ENCODE data around the gene RBMS3. TPM values are rescaled to one million over a fixed set of nuclear protein-coding genes. Genes with fewer than 3 reads are reported as not detected.

The RBMS3 gene
- total RNA-seq, 1 experiment from 2014 or later: 0.42 TPM

GRCh38 chr3:29346828-29347227, 66.0 kb downstream of the RBMS3 start:
- no peak overlapping the region for H3K27ac ChIP-seq (ENCODE audit: low read depth, low read length)
- DNase-seq (ENCODE audit: low read depth, low spot score) (no peak), ATAC-seq (no peak)
- H3K9me3 ChIP-seq (ENCODE audit: control insufficient read depth in 1 of 2, insufficient read depth in 1 of 2, low read depth in 1 of 2, low read length in 2 of 2): no peaks in the 10 kb centered on the region
- no peaks in the 10 kb centered on the region for H3K79me2 ChIP-seq (ENCODE audit: insufficient read depth, low read length)
- no peaks in the 10 kb centered on the region for H3K27me3 ChIP-seq (ENCODE audit: insufficient read depth, low read length)
- ChIA-PET CTCF (no interaction called here), RAD21 (ENCODE audit: low non-redundant PET in 1 of 2, low total read pairs in 2 of 2, uncharacterized antibody in 2 of 2, unreplicated experiment in 2 of 2) (no interaction called here), POLR2A (no interaction called here)
- no peaks in the 10 kb centered on the region for H4K20me1 ChIP-seq (ENCODE audit: insufficient read depth)
- no peak for TF ChIP-seq REST (IDR thresholded peaks at IDR 0.05; ENCODE audit: low read depth)
- TF ChIP-seq TCF7L2 (IDR thresholded peaks at IDR 0.05; ENCODE audit: borderline replicate concordance, extremely low read depth, insufficient read depth, insufficient read length): no peak
- TF ChIP-seq RAD21 (IDR thresholded peaks at IDR 0.05; ENCODE audit: low read depth): no peak
- no peak for TF ChIP-seq EZH2 (IDR thresholded peaks at IDR 0.05)
- no peak for TF ChIP-seq POLR2A (IDR thresholded peaks at IDR 0.05; ENCODE audit: borderline replicate concordance, extremely low read depth, insufficient read depth, insufficient read length)
- TF ChIP-seq, protein P1, sequence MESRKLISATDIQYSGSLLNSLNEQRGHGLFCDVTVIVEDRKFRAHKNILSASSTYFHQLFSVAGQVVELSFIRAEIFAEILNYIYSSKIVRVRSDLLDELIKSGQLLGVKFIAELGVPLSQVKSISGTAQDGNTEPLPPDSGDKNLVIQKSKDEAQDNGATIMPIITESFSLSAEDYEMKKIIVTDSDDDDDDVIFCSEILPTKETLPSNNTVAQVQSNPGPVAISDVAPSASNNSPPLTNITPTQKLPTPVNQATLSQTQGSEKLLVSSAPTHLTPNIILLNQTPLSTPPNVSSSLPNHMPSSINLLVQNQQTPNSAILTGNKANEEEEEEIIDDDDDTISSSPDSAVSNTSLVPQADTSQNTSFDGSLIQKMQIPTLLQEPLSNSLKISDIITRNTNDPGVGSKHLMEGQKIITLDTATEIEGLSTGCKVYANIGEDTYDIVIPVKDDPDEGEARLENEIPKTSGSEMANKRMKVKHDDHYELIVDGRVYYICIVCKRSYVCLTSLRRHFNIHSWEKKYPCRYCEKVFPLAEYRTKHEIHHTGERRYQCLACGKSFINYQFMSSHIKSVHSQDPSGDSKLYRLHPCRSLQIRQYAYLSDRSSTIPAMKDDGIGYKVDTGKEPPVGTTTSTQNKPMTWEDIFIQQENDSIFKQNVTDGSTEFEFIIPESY (IDR thresholded peaks at IDR 0.05; ENCODE audit: extremely low read depth, insufficient replicate concordance, low read length): no peak
- no peak for TF ChIP-seq JUND (IDR thresholded peaks at IDR 0.05)
- H3K4me2 ChIP-seq (ENCODE audit: low read length): no peak overlapping the region
- no peaks in the 10 kb centered on the region for H3K4me1 ChIP-seq (ENCODE audit: control insufficient read depth in 1 of 2, insufficient read depth in 2 of 2, low read length in 2 of 2)
- H3K9ac ChIP-seq (ENCODE audit: low read length): no peak overlapping the region
- no TSS peak for BruUV-seq (replicated peaks)
- H3K36me3 ChIP-seq (ENCODE audit: control insufficient read depth in 1 of 2, insufficient read depth in 2 of 2, low read length in 2 of 2): no peaks in the 10 kb centered on the region
- H3K9me2 ChIP-seq (ENCODE audit: insufficient read depth): no peaks in the 10 kb centered on the region
- H2AFZ ChIP-seq (ENCODE audit: low read depth, low read length, poor library complexity, severe bottlenecking): no peak overlapping the region
- no peak overlapping the region for H3K4me3 ChIP-seq (replicated peaks in 1 of 2; ENCODE audit: low read depth in 1 of 2, low read length in 2 of 2)
- intact Hi-C loops (cut with micrococcal nuclease): no loop called here

All from HCT116 (cell line).